Activated CD4-positive, alpha-beta T cell treated with anti-CD3 and anti-CD28 coated beads for 1 hour (primary cell): Measurements from ENCODE around the gene BMPER.

Experiments
- DNase-seq: peaks from one replicate; pipeline ENCODE4 v3.0.0-alpha.2; 2020

The BMPER gene

GRCh38 chr7:33926535-33926934 lies 21.2 kb downstream of the BMPER start:
- DNase-seq: no peak

GRCh38 chr7:33928986-33929385 lies 23.6 kb downstream of the BMPER start:
- no peak for DNase-seq

- DNase-seq: no peak
Observed at GRCh38 chr7:33932221-33932620, 26.9 kb downstream of the BMPER start.

- DNase-seq: peak; percentile 42
Observed at GRCh38 chr7:33932832-33933468, 27.6 kb downstream of the BMPER start.

GRCh38 chr7:33933611-33934281 lies 28.4 kb downstream of the BMPER start:
- no peak for DNase-seq

GRCh38 chr7:33934391-33934790 lies 29.1 kb downstream of the BMPER start:
- DNase-seq: no peak

GRCh38 chr7:33936503-33936902 lies 31.2 kb downstream of the BMPER start:
- no peak for DNase-seq

GRCh38 chr7:33937871-33938270 lies 32.5 kb downstream of the BMPER start:
- DNase-seq: no peak

- DNase-seq: no peak
Observed at GRCh38 chr7:33939121-33939520, 33.8 kb downstream of the BMPER start.

- DNase-seq: no peak
Observed at GRCh38 chr7:33940503-33940902, 35.2 kb downstream of the BMPER start.

- DNase-seq: no peak
Observed at GRCh38 chr7:33941418-33941817, 36.1 kb downstream of the BMPER start.

GRCh38 chr7:33946094-33946699 lies 40.9 kb downstream of the BMPER start:
- no peak for DNase-seq

- DNase-seq: no peak
Observed at GRCh38 chr7:33950047-33950714, 44.8 kb downstream of the BMPER start.

- no peak for DNase-seq
Observed at GRCh38 chr7:33952824-33953223, 47.5 kb downstream of the BMPER start.

GRCh38 chr7:33958104-33958503 lies 52.8 kb downstream of the BMPER start:
- no peak for DNase-seq

GRCh38 chr7:33959676-33960075 lies 54.3 kb downstream of the BMPER start:
- no peak for DNase-seq

GRCh38 chr7:33961948-33962347 lies 56.6 kb downstream of the BMPER start:
- no peak for DNase-seq

GRCh38 chr7:33964417-33965182 lies 59.3 kb downstream of the BMPER start:
- DNase-seq: no peak

GRCh38 chr7:33965183-33965744 lies 59.9 kb downstream of the BMPER start:
- DNase-seq: no peak

- no peak for DNase-seq
Observed at GRCh38 chr7:33968591-33968990, 63.3 kb downstream of the BMPER start.

GRCh38 chr7:33970536-33970935 lies 65.2 kb downstream of the BMPER start:
- DNase-seq: no peak

- DNase-seq: no peak
Observed at GRCh38 chr7:33971106-33971505, 65.8 kb downstream of the BMPER start.
